ENCODE measurements around the gene GGPS1.

- TF ChIP-seq POLR2A (IDR thresholded peaks at IDR 0.05; ENCODE audit: extremely low read depth, insufficient read length) = no peak
- no peak for TF ChIP-seq CTCF (IDR thresholded peaks at IDR 0.05; ENCODE audit: low read depth, low read length)
- TF ChIP-seq MAX (IDR thresholded peaks at IDR 0.05; ENCODE audit: low read depth, low read length) = no peak
- TF ChIP-seq MYC (IDR thresholded peaks at IDR 0.05; ENCODE audit: low read depth, low read length) = no peak
Measured at GRCh38 chr1:235279694-235280093, 48.7 kb upstream of the GGPS1 start.
